ENCODE data around the gene VWF.
"Not testable (repeated sequence)": the region's sequence is repeated elsewhere in the genome, so short reads cannot be mapped to it uniquely, and the experiment has no call there.

The VWF gene

DNA sequence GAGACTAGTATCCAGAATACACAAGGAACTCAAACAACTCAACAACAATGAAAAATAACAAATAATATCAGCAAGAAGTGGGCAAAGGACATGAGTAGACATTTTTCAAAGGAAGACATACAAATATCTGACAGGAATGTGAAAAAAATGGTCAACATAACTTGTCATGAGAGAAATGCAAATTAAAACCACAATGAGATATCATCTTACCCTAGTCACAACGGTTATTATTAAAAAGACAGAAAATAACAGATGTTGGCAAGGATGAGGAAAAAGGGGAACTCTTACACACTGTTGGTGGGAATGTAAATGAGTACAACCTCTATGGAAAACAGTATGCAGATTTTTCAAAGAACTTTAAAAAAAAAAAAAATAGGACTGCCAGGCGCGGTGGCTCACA lies 20.4 kb downstream of the VWF start:
- DNase-seq (ENCODE audit: low read depth) = no peak

DNA sequence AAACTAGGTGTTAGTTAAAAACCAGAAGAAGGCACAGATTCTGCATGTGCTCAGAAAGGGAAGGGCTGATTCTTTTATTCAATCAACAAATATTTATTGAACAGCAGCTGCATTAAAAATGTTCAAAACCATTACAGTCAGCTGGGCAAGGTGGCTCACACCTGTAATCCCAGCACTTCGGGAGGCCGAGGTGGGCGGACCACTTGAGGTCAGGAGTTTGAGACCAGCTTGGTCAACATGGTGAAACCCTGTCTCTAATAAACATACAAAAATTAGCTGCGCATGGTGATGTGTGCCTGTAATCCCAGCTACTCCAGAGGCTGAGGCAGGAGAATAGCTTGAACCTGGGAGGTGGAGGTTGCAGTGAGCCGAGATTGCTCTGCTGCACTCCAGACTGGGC lies 22.4 kb downstream of the VWF start:
- not testable (repeated sequence) for DNase-seq (ENCODE audit: low read depth)

DNA sequence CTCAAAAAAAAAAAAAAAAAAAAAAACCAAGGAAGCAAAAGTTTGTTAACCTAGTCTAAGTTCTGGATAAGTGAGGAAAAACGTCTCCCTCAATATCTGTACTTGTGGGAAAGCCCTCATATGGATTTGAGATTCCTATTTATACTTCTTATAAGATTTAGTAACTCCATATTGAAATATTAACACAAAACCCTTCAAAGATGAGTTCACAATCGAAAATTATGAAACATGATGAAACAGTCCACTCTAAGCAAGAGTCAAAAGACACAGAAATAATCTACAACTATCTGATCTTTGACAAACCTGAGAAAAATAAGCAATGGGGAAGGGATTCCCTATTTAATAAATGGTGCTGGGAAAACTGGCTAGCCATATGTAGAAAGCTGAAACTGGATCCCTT lies 25.2 kb downstream of the VWF start:
- no peak for DNase-seq (ENCODE audit: low read depth)

DNA sequence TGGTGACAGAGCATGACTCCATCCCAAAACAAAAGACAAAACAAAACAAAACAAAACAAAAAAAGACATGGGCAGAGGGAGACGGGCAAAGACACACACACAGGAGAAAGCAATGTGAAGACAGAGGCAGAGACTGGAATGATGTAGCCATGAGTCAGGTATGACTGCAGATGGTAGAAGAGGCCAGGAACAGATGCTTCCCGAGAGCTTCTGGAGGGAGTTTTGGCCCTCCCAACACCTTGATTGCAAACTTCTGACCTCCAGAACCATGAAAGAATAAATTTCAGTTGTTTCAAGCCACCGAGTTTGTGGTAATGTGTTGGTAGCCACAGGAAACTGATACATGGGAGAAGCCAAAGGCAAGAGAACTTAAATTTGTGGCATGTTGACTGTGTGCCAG lies 27.1 kb downstream of the VWF start:
- no peak for DNase-seq (ENCODE audit: low read depth)

DNA sequence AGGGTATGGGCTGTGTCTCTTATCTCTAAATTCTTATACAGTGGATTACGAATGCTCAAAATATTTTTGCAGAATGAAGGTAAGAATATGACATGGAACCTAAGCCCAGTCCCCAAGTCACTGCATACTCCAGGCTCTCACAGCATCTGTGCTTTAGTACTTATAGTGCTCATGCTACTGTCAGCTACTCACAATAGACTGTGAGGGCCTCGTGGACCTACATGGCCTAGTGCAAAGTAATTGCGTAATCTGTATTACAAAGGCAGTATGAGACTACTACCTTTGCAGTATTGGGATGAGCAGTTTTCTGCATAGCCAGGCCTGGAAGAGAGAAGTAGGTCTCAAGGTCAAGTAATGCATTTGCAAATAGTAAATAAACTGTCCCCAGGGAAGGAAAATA lies 27.9 kb downstream of the VWF start:
- no peak for DNase-seq (ENCODE audit: low read depth)

DNA sequence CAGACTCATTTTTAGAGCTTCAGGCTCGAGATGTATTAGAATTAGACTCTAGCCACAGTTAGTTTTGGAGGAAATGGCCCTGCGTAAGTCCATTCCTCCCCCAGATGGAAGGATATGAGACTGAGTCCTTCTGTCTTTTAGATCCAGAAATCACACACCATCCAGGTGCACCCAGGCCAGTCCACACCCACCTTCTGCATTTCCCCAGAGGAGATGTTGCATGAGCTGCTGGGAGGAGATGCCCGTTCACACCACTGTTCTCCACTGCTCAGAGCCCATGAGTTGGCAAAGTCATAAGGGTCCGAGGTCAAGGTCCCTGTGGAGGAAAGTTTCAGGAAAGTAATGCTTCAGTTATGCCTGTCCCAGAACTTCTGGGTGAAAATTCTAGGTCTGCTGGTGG lies 29.2 kb downstream of the VWF start:
- no peak for DNase-seq (ENCODE audit: low read depth)

DNA sequence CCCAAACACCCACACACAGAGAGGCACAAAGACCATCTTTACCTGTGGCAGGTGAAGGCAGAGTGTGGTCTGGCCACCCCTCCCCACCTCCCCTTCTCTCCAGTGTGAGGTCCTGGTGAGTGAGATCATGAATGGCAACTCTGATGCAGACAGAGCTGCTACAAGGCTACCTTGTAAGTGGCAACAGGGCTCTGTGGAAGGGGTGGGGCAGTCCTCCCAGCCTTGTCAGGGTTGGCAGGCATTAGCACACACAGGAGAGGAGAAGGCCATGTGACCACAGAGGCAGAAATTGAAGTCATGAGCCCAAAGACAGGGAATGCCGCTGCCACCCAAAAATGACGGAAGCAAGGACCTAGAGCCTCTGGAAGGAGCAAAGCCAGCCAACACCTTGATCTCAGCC lies 30.7 kb downstream of the VWF start:
- DNase-seq (ENCODE audit: low read depth) = no peak

DNA sequence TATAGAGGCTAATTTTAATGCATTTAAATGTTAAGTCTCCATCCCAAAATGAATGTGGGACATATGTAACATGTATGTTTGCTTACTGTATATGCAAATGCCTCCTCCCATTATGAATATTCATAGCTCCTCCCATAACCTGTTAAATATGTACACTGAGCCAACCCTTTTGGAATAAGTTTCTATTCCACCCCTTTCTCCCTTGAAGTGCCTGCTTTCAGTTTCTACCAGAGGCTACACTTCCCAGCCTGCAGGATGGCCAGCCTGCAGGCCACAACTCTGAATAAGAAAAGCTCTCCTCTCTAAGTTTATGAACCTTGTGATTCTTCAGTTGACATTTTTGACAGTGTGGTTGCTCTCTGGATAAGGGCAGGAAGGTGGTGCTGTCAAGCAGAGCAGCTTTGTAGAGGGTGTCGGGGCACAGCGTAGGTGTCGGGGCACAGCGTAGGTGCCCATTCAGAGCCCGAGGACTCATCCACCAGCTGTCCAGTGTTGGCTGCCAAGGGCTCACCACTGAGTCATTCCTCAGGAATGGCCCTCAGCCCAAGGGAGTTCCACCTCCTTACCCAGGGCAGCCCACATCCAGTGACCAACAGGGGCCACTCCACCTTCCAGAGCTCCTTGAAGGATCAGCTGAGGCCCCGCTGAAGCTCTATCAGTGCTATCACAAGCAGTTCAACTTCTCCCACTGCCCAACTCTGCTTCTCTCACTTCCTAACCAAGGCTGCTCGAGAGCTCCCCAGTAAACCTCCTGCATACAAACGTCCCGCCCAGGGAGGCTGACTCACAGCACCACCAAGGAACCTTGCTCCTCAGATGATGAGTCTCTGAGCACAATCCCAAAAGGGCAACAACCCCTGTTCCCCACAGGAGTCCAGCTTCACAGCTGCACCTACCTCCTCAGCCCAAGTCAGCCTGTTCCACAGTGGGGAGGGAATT lies 31.4 kb downstream of the VWF start:
- no peak for DNase-seq (ENCODE audit: low read depth)

DNA sequence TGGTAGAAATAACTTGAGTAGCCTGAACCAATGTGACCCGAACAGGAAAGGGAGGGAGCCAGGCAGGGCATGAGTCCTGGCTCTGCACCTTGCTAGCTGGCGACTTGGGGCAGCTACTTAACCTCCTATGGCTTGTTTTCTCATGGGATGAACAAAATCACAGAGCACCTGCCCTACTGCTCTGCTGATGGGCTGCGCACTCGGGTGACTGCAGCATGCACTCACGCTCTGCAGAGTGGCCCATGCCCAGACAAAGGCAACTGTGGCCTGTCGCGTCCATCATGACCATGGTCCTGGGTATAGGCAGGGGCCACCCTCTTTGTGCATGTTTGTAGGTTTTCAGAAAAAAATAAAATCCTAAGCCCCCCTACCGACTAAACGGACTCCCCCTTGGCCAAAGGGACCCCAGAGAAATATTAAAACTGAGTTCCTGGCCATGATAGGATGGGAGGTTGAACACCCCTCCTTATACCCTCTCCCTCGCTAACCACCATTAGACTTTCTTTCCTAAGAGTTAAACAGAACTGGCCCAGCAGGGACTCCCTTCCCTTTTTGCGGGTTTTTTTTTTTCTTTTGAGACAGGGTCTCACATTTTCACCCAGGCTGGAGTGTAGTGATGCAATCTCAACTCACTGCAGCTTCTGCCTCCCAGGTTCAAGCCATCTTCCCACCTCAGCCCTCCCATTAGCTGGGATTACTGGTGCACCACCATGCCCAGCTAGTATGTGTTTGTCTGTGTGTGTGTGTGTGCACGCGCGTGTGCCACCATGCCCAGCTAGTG lies 32.5 kb downstream of the VWF start:
- DNase-seq (ENCODE audit: low read depth) = no peak

DNA sequence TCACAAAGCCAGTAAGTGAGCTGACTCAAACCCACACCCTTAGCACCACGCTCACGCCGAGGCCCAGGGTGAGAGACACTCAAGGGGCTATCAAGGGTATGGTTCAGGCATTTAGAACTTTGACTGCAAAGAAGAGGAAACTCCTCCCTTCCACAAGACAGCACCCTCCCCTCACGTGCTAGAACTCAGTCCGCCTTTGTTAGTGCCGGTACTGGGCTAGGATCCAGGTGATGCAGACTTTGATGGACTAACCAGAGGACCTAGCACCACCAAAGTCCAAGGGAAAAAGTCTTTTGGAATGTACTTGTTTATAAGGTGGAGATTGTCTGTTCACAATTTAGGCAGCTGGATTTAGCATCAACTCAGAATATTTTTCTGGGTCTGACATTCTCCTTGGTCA lies 33.7 kb downstream of the VWF start:
- no peak for DNase-seq (ENCODE audit: low read depth)

DNA sequence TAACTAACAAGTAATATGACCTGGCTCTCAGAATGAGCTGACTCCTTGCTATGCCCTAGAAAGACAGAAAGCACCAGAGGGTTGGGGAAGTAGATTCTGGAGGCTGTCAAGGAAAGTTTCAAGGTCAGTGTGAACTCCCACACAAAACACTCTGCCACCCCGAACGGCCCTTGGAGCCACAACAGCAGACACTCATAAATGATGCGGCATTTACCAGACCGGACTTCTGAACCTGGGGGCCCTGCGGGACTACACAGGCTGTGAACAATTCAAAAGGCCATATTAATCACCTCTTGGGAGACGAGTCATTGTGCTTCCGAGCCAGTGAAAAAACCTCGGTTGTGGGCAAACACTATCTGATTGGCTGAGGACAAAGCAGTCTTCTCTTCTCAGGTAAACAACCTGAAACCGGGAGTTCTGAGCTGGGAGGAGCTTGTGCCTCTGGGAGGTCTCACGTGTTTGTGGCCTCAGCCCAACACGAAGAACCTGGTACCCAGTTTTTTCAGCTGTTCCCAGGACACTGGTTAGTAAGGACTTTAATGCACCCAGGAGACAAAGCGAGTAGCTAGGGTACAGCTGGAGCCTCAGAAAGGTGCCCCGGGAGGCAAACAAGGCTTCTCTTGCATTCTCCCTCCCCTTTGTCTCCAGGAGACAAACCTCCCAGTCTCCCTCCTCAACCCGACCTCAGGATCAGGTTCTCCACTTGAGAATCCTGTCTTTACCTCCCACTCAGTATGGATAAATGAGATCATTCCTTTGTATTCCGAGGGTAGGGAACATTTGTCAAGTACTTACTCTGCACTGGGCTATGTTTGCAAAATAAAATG lies 35.3 kb downstream of the VWF start:
- DNase-seq (ENCODE audit: low read depth) = no peak

DNA sequence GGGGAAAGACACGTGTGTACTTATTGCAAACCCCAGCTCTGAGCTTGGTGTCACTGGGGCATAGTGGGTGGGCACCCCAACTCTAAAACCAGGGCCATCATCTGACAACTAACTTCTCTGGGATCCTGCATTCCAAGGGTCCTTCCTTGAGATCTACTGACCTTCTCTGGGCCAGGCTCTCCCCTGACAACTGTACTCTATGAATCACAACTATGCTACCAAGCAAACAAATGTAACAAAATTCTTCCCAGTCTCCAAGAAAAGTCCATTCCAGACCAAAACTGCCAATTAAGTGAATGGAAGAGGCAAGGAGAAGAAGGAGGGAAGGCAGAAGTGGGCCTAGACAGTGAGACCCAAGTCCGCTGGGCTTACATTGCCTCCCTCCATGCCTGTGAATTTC lies 38.2 kb downstream of the VWF start:
- no peak for DNase-seq (ENCODE audit: low read depth)

DNA sequence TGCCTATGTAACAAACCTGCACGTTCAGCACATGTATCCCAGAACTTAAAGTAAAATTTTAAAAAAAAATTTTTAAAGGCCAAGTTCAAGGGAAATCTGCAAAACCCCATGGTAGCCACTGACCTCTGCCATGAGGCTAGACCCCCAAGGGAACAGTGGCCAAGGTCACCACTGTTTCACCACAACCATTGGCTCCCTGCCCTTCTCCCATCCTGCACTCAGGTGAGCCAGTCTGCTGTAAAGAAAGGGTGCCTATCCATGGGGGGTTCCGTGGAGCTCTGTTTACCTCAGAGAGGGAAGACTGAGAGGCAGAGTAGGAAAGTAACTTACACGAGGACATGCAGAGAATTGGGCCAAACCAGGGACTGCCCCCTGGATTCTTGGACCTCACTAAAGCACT lies 38.6 kb downstream of the VWF start:
- DNase-seq (ENCODE audit: low read depth) = no peak

DNA sequence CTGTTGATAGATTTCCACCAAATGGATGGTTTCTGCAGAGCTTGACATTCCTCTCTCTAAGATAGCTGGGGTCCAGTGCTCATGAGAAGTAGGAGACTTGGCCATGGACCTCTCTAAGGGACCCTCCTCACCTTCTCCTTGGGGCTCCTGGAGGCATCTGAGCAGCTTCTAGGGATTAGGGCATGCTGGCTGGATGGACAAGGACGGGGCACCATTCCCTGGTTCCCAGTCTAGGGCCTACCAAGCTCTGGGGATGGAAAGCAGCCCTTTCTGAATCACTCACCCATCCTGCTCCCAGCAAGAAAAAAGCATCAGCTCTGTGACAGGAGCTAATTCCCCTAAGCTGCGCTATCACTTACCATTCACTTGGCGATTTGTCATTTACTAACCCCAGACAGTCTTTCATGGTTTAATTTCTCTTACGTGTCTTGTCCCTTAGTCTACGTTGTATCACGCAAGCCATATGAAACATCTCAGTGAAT lies 39.5 kb downstream of the VWF start:
- no peak for DNase-seq (ENCODE audit: low read depth)

DNA sequence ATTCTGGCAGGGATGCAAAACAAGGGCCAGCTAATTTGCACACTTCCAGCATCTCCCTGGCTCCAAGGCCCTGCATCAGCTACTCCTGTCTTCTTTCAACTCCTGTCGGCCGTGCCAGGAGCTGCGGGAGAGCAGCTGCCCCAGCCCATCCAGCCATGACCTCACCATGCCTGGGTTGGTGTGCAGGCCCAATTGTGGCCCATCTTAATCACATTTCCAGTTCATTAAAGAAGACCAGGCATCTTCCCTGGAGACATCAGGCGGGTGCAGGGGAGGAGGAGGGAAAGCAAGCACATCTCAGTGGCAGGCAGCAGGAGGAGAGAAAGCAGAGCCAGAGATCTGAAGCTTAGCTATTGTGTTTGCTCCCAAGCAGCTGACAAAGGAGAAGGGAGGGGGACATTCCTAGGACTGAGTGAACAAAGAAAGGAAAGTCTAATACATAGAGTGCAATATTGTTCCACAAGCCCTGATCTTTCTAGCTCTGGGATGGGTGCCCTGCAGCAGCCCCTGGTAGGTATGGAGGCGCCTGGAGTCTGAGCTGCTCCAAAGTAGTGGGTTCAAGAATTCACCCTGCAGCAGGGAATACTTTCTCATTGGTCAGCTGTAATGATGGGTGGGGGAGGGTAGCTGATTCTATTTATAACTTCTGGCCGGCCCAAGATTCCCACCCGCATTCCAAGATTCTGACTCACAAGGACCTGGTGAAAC lies 40.1 kb downstream of the VWF start:
- no peak for DNase-seq (ENCODE audit: low read depth)

DNA sequence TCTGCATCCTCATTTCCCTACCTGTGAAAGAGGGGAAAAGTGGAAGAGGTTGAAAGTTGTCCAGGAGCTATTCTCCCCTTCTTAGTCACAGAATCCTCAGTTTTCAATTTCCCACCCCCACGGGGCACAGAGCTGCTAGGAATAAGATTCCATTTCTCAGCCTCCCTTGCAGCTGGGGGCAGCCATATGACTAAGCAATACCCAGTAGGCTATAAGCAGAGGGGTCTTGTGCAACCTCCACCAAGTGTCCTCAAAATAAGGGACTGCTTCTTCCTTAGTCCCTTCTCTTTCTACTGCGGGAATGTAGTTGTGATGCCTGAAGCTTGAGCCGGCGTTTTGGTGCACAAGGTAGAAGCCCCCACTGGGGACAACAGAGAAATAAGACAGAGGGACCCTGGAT lies 40.9 kb downstream of the VWF start:
- DNase-seq (ENCODE audit: low read depth) = no peak

DNA sequence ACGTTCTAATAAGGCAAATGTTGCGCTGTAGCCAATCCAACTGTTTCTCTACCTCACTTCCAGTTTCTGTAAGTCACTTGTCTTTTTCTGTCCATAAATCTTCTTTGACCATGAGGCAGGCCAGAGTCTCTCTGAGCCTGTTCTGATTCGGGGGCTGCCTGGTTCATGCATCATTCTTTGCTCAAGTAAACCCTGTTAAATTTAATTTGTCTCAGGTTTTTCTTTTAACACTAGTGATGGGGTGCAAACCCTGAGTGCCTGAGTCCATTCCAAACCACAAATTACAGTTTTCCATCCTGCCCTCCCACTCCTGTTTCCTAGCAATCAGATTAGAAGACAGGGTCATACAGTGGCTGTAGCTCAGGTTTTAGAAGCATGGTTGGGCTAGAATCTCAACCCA lies 41.9 kb downstream of the VWF start:
- DNase-seq (ENCODE audit: low read depth) = no peak

DNA sequence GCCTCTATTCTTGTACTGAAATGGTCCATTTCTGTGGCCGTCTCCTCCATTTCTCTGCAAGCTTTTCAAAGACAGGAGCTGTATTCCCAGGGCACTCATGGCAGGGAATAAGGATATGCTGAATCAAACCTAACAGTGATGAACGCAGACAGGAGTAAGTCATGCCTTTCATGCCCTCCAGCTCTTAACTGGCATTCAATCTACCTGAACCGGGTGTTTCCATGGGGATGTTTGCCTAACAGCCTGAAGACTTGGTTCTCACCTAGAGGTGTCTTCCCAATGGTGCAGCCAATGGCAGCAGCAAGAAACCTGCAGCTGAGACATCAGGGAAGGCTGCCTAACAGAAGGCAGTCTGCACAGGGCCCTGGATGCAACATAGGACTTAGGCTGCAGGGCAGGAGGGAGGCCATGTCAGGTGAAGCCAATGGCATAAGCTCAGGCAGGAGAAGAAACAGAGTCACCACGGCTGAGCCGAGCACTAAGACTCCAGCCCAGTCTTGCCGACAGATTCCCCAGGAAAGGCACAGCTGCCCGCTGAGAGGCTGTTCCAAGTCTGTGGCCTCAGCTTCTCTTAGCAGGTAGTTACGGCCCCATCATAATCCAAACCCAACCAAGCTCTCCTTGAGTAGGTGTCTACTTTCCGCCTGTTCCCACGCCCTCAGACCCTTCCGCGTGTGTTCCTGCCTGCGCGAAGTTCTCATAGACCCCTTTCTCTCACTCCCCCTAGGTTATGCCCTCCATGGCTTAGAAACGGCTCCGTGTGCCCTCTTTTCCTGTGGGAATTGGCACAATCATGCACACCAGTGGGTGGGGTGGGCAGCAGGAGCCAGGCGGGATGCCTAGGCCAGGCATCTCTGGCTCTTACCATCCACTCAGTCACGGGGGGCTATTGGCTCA lies 44.1 kb downstream of the VWF start:
- DNase-seq (ENCODE audit: low read depth) = no peak

DNA sequence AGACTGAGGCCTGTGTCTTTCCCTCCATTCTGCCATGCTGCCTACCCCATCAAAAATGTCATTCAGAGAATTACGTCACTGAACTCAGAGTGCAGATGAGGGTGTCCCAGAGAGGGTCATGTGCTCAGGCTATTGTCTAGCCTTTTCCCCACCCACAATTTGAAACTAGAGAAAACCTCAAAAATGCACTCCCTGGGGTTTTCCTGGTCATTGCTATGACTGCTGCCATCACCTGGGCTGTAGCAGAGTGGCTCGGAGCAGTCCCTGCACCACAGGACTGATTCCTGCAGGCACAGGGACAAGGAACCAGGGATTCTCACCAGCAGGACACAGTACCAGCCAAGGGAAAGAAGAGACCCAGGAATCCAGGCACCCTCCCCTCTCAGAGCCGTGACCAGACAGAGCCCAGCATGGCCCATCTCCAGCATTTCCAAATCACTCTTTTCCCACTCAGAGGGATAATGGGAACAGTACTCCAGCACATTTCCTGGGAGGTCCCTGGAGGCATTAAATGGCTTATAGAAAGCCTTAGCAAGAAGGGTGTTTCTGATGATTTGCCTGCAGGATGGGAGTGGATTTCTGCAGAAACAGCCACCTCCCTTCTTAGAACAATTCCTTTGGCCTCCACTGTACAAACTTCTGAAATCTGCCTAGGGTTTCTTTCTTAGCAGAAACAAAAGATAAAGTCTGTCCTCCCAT lies 45.9 kb downstream of the VWF start:
- no peak for DNase-seq (ENCODE audit: low read depth)

DNA sequence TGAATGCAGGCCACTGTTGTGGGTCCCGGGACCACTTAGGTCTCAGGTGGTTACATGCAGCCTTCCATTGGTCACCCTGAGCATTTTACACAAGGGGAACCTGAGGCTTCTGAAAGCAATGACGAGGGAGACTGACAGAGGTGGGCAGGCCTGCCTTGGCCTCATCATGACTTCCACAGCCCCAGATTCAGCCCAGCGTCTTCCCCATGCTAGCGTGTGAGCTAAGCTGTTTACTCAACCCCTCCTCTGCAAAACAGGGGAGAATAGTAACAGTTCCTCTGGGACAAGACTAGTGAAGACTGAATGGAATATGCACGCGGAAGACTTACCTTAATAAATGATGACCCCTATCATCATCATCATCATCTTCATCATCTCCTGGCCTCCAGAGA lies 46.8 kb downstream of the VWF start:
- DNase-seq (ENCODE audit: low read depth) = no peak
